ENCODE results near the gene DAP. TPM values are rescaled to one million over a fixed set of nuclear protein-coding genes. Genes with fewer than 3 reads are reported as not detected.

Gene DAP, protein sequence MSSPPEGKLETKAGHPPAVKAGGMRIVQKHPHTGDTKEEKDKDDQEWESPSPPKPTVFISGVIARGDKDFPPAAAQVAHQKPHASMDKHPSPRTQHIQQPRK
- total RNA-seq (ENCODE audit: low replicate concordance): 7.5 and 48.5 TPM in 2 replicates

DNA sequence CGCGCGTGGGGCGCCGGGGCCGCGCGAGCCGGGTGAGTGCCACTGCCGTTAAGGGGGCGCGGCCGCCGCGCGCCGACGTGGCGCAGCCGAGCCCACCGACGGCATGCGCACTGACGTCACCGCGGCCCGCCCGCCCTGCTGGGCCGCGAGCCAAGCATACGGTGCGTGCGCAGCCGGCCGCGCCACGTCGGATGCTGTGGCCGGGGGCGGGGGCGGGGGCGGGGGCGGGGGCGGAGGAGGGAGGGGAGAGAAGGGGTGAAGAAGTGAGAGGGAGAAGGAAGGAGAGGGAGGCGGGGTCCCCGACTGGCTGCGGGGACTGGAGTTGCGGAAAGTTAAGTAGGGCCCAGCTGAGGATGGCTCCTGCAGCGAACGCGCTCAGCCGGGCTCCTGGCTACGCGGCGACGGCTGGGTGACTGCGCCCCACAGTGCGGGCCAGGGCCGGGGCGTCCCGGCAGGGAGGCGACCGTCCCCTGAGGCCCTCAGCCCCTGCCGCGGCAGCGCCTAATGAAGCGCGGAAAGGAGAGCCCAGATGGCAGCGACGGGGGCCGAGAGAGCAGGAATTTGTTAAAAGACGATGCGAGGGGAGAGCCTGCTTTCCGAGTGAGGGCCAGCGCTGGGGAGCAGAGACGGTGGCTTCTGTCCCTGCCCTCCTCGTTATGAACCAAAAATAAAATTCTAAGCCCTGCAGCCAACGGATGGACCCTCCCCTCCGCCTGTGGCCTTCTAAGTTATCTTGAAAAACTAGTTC is at the start of gene DAP:
DAP (minus strand) TSS at position 50 of the 748 bp plus-strand sequence. CDS start 166 bp downstream, outside the sequence.

Other genes with a start within 250 kb of the DAP start
- gene ANKRD33B, start 197.2 kb downstream of the DAP start, total RNA-seq (ENCODE audit: low replicate concordance): 3.1 and 5.5 TPM in 2 replicates